B cell (primary cell): ENCODE results near the gene NCLN.

Experiments
- EZH2 ChIP-seq: IDR thresholded peaks from 2 replicates; pipeline ENCODE4 v1.6.1; 2012; ENCODE audit warnings: borderline replicate concordance, low read depth, mild to moderate bottlenecking, moderate library complexity, low read length; ENCODE audit not compliant: insufficient read depth, poor library complexity, severe bottlenecking
- TF ChIP-seq, protein P1 (sequence below): fragments of 200-600 bp; IDR thresholded peaks from one replicate; pipeline ENCODE4 v1.8.0; 2022; ENCODE audit warnings: antibody characterized with exemption, mild to moderate bottlenecking

GRCh38 chr19:3135961-3136683 lies 49.6 kb upstream of the NCLN start, which contains the start of gene GNA15:
- TF ChIP-seq, protein P1, sequence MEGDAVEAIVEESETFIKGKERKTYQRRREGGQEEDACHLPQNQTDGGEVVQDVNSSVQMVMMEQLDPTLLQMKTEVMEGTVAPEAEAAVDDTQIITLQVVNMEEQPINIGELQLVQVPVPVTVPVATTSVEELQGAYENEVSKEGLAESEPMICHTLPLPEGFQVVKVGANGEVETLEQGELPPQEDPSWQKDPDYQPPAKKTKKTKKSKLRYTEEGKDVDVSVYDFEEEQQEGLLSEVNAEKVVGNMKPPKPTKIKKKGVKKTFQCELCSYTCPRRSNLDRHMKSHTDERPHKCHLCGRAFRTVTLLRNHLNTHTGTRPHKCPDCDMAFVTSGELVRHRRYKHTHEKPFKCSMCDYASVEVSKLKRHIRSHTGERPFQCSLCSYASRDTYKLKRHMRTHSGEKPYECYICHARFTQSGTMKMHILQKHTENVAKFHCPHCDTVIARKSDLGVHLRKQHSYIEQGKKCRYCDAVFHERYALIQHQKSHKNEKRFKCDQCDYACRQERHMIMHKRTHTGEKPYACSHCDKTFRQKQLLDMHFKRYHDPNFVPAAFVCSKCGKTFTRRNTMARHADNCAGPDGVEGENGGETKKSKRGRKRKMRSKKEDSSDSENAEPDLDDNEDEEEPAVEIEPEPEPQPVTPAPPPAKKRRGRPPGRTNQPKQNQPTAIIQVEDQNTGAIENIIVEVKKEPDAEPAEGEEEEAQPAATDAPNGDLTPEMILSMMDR: no peak
- no peak for TF ChIP-seq EZH2
